Ovary (tissue), 9 donors: ENCODE measurements around the gene KRTAP10-8. TPM values are rescaled to one million over a fixed set of nuclear protein-coding genes. Genes with fewer than 3 reads are reported as not detected.

Source experiments
- DNase-seq, 5 donors: peaks; one replicate each; pipeline ENCODE4 v3.0.0-alpha.2; 2019 to 2020
- H3K27ac ChIP-seq, 2 donors: fragments of 200-600 bp; one replicate each; pipeline versions ENCODE4 v1.5.1 to v1.8.0; 2019 to 2022
- H3K27me3 ChIP-seq: fragments of 200-600 bp; one replicate; pipeline ENCODE4 v1.8.0; 2022
- H3K36me3 ChIP-seq: fragments of 200-600 bp; sonication (generic); one replicate; pipeline ENCODE4 v1.5.1; 2019
- H3K4me1 ChIP-seq: one replicate; pipeline ENCODE4 v1.8.1; 2013; ENCODE audit warnings: mild to moderate bottlenecking, moderate library complexity; ENCODE audit not compliant: insufficient read depth
- H3K4me3 ChIP-seq: fragments of 200-600 bp; sonication (generic); one replicate; pipeline ENCODE4 v1.5.1; 2017
- H3K9me3 ChIP-seq, 2 donors: fragments of 200-600 bp in 1 of 2; sonication (generic) in 1 of 2; one replicate each; pipeline versions ENCODE4 v1.5.1 to v1.8.1; 2013 to 2019; ENCODE audit warnings: mild to moderate bottlenecking in 1 of 2, moderate library complexity in 1 of 2
- EP300 ChIP-seq: sonication (generic); formaldehyde crosslinking; IDR thresholded peaks from one replicate; pipeline ENCODE4 v1.6.1; 2017; ENCODE audit warnings: antibody characterized with exemption
- POLR2A ChIP-seq: fragments of 450-650 bp; IDR thresholded peaks from one replicate; pipeline ENCODE4 v1.6.1; 2017; ENCODE audit warnings: antibody characterized with exemption, mild to moderate bottlenecking, moderate library complexity
- WGBS, 3 donors: extraction: QIAGEN DNeasy Blood & Tissue Kit in 1 of 3; methylation state at CpG; one replicate each; pipeline versions ENCODE4 v1.1.5 to v1.1.7; 2013 to 2017; 5-methylcytosine and 5-hydroxymethylcytosine counted together
- intact Hi-C, 4 donors: fragments of 100-400 bp; cut with DNase I; formaldehyde crosslinking; loops; one replicate each; pipeline versions ENCODE4 v1.11.0 to v1.15.1; 2022 to 2023
- polyA plus RNA-seq, 2 donors: library from polyadenylated mRNA; stranded (reverse); fragments of 200-250 nt in 1 of 2; fragments of 350-450 nt in 1 of 2; fragmentation: Illumina TruSeq in 1 of 2; extraction: RNeasy Lipid Tissue Mini Kit (QIAGEN cat#74804) in 1 of 2; gene quantifications; one replicate each; pipeline ENCODE4 v1.2.3, GENCODE V29; 2013 to 2014
- total RNA-seq, 7 donors: library from RNA; depleted of rRNA in 2 of 7; stranded (reverse); fragments of >200 nt in 2 of 7; fragmentation: NEBNext Ultra II Directional in 3 of 7; extraction: Animal tissue kit (Norgen Biotek cat#: 25700) in 3 of 7; gene quantifications; one replicate each; pipeline versions ENCODE4 v1.1.0 to v1.2.4, GENCODE V29; 2016 to 2023
- TF ChIP-seq, protein P1 (sequence below), 3 donors: fragments of 450-650 bp in 2 of 3; fragments of 200-600 bp in 1 of 3; IDR thresholded peaks; one replicate each; pipeline versions ENCODE4 v1.5.1 to v1.8.0; 2016 to 2022; ENCODE audit warnings: antibody characterized with exemption in 3 of 3, mild to moderate bottlenecking in 1 of 3
- donor health status: DM: no; HTN: no; CAD: no; lungs with moderate emphysema.
- donor health status: DM: no; HTN: no; CAD: no.
- donor health status: Bipolar disorder and iron deficiency.
- donor health status: DM: yes; HTN: yes; CAD: no.
- donor health status: DM: no; HTN: no; CAD: no.
- donor health status: DM: yes; HTN: yes; CAD: no.

Gene KRTAP10-8
- total and polyA plus RNA-seq, 9 donors = not detected

GRCh38 chr21:44583089-44583799 lies 28.6 kb upstream of the KRTAP10-8 start:
- Histone ChIP-seq H3K4me1 (no peaks in the 10 kb centered on the region), H3K4me3 (no peak overlapping the region), H3K36me3 (no peaks in the 10 kb centered on the region), H3K27me3 (no peaks in the 10 kb centered on the region), H3K27ac (no peak overlapping the region), H3K9me3 (no peaks in the 10 kb centered on the region)
- intact Hi-C loops = no loop called here
- DNase-seq = peak in 1 of 5 donors; percentile 10
- 17 to 24% (median 18%) methylated on average over 11 of the region's 11 CpGs for WGBS, 3 donors
- no peak for TF ChIP-seq POLR2A
- TF ChIP-seq EP300 = no peak
- TF ChIP-seq, protein P1, sequence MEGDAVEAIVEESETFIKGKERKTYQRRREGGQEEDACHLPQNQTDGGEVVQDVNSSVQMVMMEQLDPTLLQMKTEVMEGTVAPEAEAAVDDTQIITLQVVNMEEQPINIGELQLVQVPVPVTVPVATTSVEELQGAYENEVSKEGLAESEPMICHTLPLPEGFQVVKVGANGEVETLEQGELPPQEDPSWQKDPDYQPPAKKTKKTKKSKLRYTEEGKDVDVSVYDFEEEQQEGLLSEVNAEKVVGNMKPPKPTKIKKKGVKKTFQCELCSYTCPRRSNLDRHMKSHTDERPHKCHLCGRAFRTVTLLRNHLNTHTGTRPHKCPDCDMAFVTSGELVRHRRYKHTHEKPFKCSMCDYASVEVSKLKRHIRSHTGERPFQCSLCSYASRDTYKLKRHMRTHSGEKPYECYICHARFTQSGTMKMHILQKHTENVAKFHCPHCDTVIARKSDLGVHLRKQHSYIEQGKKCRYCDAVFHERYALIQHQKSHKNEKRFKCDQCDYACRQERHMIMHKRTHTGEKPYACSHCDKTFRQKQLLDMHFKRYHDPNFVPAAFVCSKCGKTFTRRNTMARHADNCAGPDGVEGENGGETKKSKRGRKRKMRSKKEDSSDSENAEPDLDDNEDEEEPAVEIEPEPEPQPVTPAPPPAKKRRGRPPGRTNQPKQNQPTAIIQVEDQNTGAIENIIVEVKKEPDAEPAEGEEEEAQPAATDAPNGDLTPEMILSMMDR (IDR thresholded peaks at IDR 0.05) = no peak

GRCh38 chr21:44583800-44584147 lies 28.1 kb upstream of the KRTAP10-8 start:
- no peak overlapping the region for H3K27ac ChIP-seq
- H3K4me3 ChIP-seq = no peak overlapping the region
- H3K36me3 ChIP-seq = no peaks in the 10 kb centered on the region
- TF ChIP-seq, protein P1 (IDR thresholded peaks at IDR 0.05) = no peak
- TF ChIP-seq EP300 = no peak
- no peak for TF ChIP-seq POLR2A
- intact Hi-C loops = no loop called here
- no peaks in the 10 kb centered on the region for H3K27me3 ChIP-seq
- 76 to 80% (median 78%) methylated on average over 6 of the region's 6 CpGs for WGBS, 3 donors
- DNase-seq = no peak
- no peaks in the 10 kb centered on the region for H3K9me3 ChIP-seq
- H3K4me1 ChIP-seq = no peaks in the 10 kb centered on the region

DNA sequence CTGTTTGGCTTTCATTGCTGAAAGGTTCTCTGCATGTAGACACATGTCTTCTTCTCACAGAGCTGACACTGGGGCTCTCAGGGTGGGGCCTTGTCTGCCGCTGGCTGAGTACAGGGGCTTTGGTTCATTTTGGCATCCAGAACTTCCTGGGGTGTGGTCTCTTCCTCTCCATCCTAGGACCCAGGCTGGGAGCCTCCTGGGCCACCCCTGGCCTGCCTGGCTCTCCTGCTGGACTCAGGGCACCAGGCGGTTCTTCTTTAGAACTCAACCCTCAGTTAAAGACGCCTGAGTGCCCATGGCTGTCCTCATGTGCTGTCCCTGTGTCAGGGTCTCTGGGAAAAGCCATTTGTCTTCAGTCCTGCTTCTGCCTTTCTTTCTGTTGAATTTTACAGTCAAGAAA lies 26.0 kb upstream of the KRTAP10-8 start:
- no peaks in the 10 kb centered on the region for H3K4me1 ChIP-seq
- TF ChIP-seq, protein P1 (IDR thresholded peaks at IDR 0.05) = no peak
- TF ChIP-seq POLR2A (no peak), EP300 (no peak)
- 85 to 92% (median 86%) methylated on average over 3 of the region's 3 CpGs for WGBS, 3 donors
- H3K27me3 ChIP-seq = no peaks in the 10 kb centered on the region
- H3K9me3 ChIP-seq = no peaks in the 10 kb centered on the region
- H3K27ac ChIP-seq = no peak overlapping the region
- H3K4me3 ChIP-seq = no peak overlapping the region
- intact Hi-C loops = no loop called here
- H3K36me3 ChIP-seq = no peaks in the 10 kb centered on the region
- DNase-seq = no peak

DNA sequence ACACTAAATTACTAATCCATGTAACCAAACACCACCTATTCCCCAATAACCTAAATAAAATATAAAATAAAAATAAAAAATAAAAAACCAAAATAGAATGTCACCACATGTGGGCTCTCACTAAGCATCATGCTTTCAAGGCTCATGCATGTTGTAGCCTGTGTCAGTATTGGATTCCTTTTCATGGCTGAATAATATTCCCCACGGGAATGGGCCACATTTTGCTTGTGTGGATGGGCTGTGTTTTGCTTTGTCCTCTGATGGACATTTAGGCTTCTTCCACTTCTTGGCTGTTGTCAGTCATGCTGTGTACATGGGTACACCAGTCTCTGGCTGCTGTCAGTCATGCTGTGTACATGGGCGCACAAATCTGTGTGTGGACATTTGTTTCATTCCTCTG lies 22.8 kb upstream of the KRTAP10-8 start:
- TF ChIP-seq, protein P1 (IDR thresholded peaks at IDR 0.05) = no peak
- no peak for TF ChIP-seq EP300
- TF ChIP-seq POLR2A = no peak
- Histone ChIP-seq H3K36me3 (no peaks in the 10 kb centered on the region), H3K9me3 (no peaks in the 10 kb centered on the region), H3K27me3 (no peaks in the 10 kb centered on the region), H3K4me1 (no peaks in the 10 kb centered on the region), H3K4me3 (no peak overlapping the region), H3K27ac (no peak overlapping the region)
- intact Hi-C loops = no loop called here
- DNase-seq = no peak
- WGBS, 3 donors = 89 to 97% (median 90%) methylated on average over 2 of the region's 2 CpGs
